Ovary (tissue), 9 donors: Measurements from ENCODE around the gene XKR7. TPM values are rescaled to one million over a fixed set of nuclear protein-coding genes. Genes with fewer than 3 reads are reported as not detected.

ENCODE experiments used
- DNase-seq, 5 donors: peaks; one replicate each; pipeline ENCODE4 v3.0.0-alpha.2; 2019 to 2020
- H3K27ac ChIP-seq, 2 donors: fragments of 200-600 bp; one replicate each; pipeline versions ENCODE4 v1.5.1 to v1.8.0; 2019 to 2022
- H3K27me3 ChIP-seq: fragments of 200-600 bp; one replicate; pipeline ENCODE4 v1.8.0; 2022
- H3K36me3 ChIP-seq: fragments of 200-600 bp; sonication (generic); one replicate; pipeline ENCODE4 v1.5.1; 2019
- H3K4me1 ChIP-seq: one replicate; pipeline ENCODE4 v1.8.1; 2013; ENCODE audit warnings: mild to moderate bottlenecking, moderate library complexity; ENCODE audit not compliant: insufficient read depth
- H3K4me3 ChIP-seq: fragments of 200-600 bp; sonication (generic); one replicate; pipeline ENCODE4 v1.5.1; 2017
- H3K9me3 ChIP-seq, 2 donors: fragments of 200-600 bp in 1 of 2; sonication (generic) in 1 of 2; one replicate each; pipeline versions ENCODE4 v1.5.1 to v1.8.1; 2013 to 2019; ENCODE audit warnings: mild to moderate bottlenecking in 1 of 2, moderate library complexity in 1 of 2
- EP300 ChIP-seq: sonication (generic); formaldehyde crosslinking; IDR thresholded peaks from one replicate; pipeline ENCODE4 v1.6.1; 2017; ENCODE audit warnings: antibody characterized with exemption
- POLR2A ChIP-seq: fragments of 450-650 bp; IDR thresholded peaks from one replicate; pipeline ENCODE4 v1.6.1; 2017; ENCODE audit warnings: antibody characterized with exemption, mild to moderate bottlenecking, moderate library complexity
- WGBS, 3 donors: extraction: QIAGEN DNeasy Blood & Tissue Kit in 1 of 3; methylation state at CpG; one replicate each; pipeline versions ENCODE4 v1.1.5 to v1.1.7; 2013 to 2017; 5-methylcytosine and 5-hydroxymethylcytosine counted together
- intact Hi-C, 4 donors: fragments of 100-400 bp; cut with DNase I; formaldehyde crosslinking; loops; one replicate each; pipeline versions ENCODE4 v1.11.0 to v1.15.1; 2022 to 2023
- polyA plus RNA-seq, 2 donors: library from polyadenylated mRNA; stranded (reverse); fragments of 200-250 nt in 1 of 2; fragments of 350-450 nt in 1 of 2; fragmentation: Illumina TruSeq in 1 of 2; extraction: RNeasy Lipid Tissue Mini Kit (QIAGEN cat#74804) in 1 of 2; gene quantifications; one replicate each; pipeline ENCODE4 v1.2.3, GENCODE V29; 2013 to 2014
- total RNA-seq, 7 donors: library from RNA; depleted of rRNA in 2 of 7; stranded (reverse); fragments of >200 nt in 2 of 7; fragmentation: NEBNext Ultra II Directional in 3 of 7; extraction: Animal tissue kit (Norgen Biotek cat#: 25700) in 3 of 7; gene quantifications; one replicate each; pipeline versions ENCODE4 v1.1.0 to v1.2.4, GENCODE V29; 2016 to 2023
- TF ChIP-seq, protein P1 (sequence below), 3 donors: fragments of 450-650 bp in 2 of 3; fragments of 200-600 bp in 1 of 3; IDR thresholded peaks; one replicate each; pipeline versions ENCODE4 v1.5.1 to v1.8.0; 2016 to 2022; ENCODE audit warnings: antibody characterized with exemption in 3 of 3, mild to moderate bottlenecking in 1 of 3
- donor health status: DM: no; HTN: no; CAD: no; lungs with moderate emphysema.
- donor health status: DM: no; HTN: no; CAD: no.
- donor health status: Bipolar disorder and iron deficiency.
- donor health status: DM: yes; HTN: yes; CAD: no.
- donor health status: DM: no; HTN: no; CAD: no.
- donor health status: DM: yes; HTN: yes; CAD: no.

XKR7 gene
- total and polyA plus RNA-seq, 9 donors, result not detected

DNA sequence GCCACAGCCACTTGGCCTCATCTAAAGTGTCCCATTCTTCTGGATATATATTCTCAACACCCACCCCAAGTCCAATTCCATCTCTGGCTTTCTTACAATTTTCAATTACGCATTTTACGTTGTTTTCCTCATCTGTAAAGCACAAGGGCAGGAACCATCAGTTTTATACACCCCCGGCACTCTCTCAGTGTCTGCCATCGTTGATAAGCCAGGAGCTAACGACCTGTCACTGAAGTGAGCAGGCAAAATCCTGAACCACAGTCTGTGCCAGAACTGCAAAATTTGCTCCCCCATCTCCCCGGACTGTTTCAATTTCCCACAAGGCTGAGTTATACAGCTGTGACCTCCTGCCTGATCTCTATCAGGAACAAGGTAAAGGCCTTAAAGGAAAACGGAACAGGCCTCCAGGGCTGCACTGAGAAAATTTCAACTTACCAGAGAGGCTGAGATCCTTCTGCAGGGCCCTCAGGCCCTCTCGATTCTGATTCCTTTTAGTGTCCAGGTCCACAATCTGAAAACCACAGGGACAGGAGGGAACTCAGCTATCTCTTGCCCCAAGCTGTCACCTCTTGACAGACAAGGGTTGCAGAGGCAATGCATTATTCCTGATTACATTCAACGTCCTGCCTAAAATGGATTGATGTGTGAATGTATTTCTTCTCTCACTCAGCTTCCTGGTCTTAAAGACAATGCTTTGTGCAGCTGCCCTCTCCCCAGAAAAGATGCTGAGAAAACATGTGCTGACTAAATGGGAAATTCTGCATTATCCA, 17.9 kb upstream of the XKR7 start:
- H3K4me3 ChIP-seq, result no peak overlapping the region
- 59 to 66% (median 64%) methylated on average over 9 of the region's 9 CpGs for WGBS, 3 donors
- TF ChIP-seq, protein P1, sequence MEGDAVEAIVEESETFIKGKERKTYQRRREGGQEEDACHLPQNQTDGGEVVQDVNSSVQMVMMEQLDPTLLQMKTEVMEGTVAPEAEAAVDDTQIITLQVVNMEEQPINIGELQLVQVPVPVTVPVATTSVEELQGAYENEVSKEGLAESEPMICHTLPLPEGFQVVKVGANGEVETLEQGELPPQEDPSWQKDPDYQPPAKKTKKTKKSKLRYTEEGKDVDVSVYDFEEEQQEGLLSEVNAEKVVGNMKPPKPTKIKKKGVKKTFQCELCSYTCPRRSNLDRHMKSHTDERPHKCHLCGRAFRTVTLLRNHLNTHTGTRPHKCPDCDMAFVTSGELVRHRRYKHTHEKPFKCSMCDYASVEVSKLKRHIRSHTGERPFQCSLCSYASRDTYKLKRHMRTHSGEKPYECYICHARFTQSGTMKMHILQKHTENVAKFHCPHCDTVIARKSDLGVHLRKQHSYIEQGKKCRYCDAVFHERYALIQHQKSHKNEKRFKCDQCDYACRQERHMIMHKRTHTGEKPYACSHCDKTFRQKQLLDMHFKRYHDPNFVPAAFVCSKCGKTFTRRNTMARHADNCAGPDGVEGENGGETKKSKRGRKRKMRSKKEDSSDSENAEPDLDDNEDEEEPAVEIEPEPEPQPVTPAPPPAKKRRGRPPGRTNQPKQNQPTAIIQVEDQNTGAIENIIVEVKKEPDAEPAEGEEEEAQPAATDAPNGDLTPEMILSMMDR (IDR thresholded peaks at IDR 0.05), result no peak
- TF ChIP-seq EP300 (no peak), POLR2A (no peak)
- H3K9me3 ChIP-seq, result no peaks in the 10 kb centered on the region
- H3K27me3 ChIP-seq, result no peaks in the 10 kb centered on the region
- peaks cover 8% of the 10 kb centered on the region for H3K4me1 ChIP-seq
- intact Hi-C loops, result loop anchor here (5.0 to 10.0 kb wide), 2 partner anchors 95 to 128 kb away; no protein-coding TSS in a partner anchor
- DNase-seq, result no peak
- H3K36me3 ChIP-seq, result no peaks in the 10 kb centered on the region
- no peak overlapping the region for H3K27ac ChIP-seq

DNA sequence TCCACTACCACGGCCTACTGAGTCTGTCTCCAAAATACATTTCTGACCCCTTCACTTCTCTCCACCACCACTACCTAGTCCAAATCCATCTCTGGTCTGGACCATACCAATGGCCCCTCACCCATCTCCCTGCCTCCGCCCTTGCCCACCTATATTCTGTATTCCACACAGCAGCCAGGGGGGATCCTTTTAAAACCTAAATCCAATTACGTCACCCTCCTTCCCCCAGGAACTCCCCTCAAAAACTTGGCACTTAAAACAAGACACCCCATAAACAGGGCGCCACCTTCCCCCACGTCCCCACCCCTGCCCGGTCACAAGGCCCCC, 16.8 kb upstream of the XKR7 start:
- TF ChIP-seq EP300 (no peak), POLR2A (no peak)
- TF ChIP-seq, protein P1 (IDR thresholded peaks at IDR 0.05), result no peak
- 3 to 5% (median 3%) methylated on average over 6 of the region's 6 CpGs for WGBS, 3 donors
- Histone ChIP-seq H3K4me3 (peak overlapping the region; percentile 64), H3K27me3 (no peaks in the 10 kb centered on the region), H3K9me3 (no peaks in the 10 kb centered on the region), H3K27ac (no peak overlapping the region), H3K36me3 (no peaks in the 10 kb centered on the region), H3K4me1 (peaks cover 8% of the 10 kb centered on the region)
- DNase-seq, result no peak
- intact Hi-C loops, result loop anchor here (5.0 to 10.0 kb wide), 2 partner anchors 96 to 129 kb away; no protein-coding TSS in a partner anchor

DNA sequence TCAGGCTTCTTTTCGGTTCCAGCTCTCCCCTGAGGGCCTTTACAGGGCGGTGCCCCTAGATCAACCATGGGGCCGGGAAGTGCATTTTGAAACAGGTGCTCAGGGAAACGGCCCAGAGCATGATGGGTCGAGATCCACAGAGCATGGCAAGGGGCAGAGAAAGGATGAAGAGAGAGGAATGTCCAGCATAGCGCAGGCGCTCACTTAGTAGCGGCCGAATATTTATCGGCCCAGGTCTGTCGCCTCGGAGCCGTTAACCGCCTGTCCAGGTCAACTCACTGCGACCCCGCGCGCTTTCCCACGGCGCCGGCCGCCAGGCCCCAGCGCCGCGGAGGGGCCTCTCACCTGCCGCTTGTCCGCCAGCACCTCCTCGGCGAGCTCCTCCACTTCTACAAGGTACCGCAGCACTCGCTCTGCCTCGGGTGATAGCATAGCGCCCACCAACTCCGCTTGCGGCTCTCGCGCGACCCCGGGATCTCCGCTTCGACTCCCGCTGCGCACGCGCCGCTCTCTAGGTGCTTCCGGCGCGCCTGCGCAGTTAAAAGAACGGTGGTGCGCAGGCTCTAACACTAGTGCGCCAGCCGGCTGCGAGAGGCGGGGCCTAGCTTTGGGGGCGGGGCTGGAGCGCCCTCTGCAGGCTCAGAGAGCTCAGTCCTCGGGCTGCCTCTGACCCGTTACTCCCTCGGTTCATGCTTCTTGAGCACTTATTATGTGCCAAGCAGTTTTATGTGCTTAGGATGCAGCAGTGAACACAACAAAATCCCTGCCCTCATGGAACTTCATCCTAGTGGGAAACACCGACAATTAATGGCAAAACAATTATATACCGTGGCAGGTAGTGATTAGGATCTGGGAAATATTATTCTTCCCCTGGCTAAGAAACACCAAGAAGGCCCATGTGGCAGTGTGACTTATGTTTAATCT, 16.2 kb upstream of the XKR7 start, which contains the start of gene PDRG1:
Gene PDRG1 (minus strand): TSS at position 517 of the 924 bp plus-strand sequence. CDS start 85 bp downstream, at position 432.
- Histone ChIP-seq H3K27ac (peak within 1 kb of the TSS in 1 of 2 donors; percentile 14), H3K9me3 (no peaks in the 10 kb centered on the region), H3K36me3 (no peaks in the 10 kb centered on the region), H3K4me3 (peak within 1 kb of the TSS; percentile 64), H3K27me3 (no peaks in the 10 kb centered on the region), H3K4me1 (peaks cover 8% of the 10 kb centered on the region)
- peak; percentile 93 to 98 (median 96) for DNase-seq
- TF ChIP-seq POLR2A (peak; percentile 36), EP300 (no peak)
- TF ChIP-seq, protein P1 (IDR thresholded peaks at IDR 0.05), result peak; percentile 86 to 94 (median 88)
- WGBS, 3 donors, result 0 to 1% (median 1%) methylated on average over 57 to 63 of the region's 63 CpGs
- intact Hi-C loops, result loop anchor here (2.0 to 10.0 kb wide), 3 partner anchors 97 to 129 kb away; no protein-coding TSS in a partner anchor

DNA sequence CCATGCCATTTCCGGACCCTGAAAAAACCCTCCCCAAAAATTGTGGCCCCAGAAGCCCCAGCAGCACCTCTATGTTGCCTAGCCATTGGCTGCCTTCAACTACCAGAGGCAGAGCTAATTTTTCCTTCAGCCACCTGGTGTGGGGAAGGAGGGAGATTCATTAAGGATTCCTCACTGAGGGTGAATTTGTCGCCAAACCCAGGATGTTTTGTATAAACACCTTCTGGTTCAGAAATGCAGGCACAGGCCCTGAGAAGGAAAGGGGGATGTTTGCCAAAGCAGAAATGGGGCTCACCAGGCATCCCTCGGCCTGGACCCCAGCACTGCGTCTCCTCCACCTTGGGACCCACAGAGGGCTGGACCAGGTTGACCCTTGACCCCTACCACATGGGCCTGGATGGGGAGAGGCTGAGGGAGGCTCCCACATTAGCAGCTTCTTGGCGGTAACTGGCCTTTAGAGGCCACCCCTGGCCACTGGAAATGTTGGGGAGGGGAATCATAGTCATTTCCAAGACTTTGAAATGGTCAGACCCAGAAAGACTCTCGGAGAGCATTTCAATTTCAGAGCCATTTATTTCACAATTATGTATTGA, 14.3 kb upstream of the XKR7 start:
- TF ChIP-seq EP300 (no peak), POLR2A (no peak)
- TF ChIP-seq, protein P1 (IDR thresholded peaks at IDR 0.05), result no peak
- no peaks in the 10 kb centered on the region for H3K36me3 ChIP-seq
- peaks cover 8% of the 10 kb centered on the region for H3K4me1 ChIP-seq
- intact Hi-C loops, result loop anchor here (2.0 to 10.0 kb wide), 3 partner anchors 99 to 131 kb away; no protein-coding TSS in a partner anchor
- 58 to 64% (median 59%) methylated on average over 6 of the region's 6 CpGs for WGBS, 3 donors
- H3K4me3 ChIP-seq, result no peak overlapping the region
- no peaks in the 10 kb centered on the region for H3K9me3 ChIP-seq
- DNase-seq, result no peak
- H3K27ac ChIP-seq, result no peak overlapping the region
- H3K27me3 ChIP-seq, result no peaks in the 10 kb centered on the region
